Measurements from ENCODE around the gene TLCD3A.
"Not testable (repeated sequence)": the region's sequence is repeated elsewhere in the genome, so short reads cannot be mapped to it uniquely, and the experiment has no call there.

TLCD3A gene

DNA sequence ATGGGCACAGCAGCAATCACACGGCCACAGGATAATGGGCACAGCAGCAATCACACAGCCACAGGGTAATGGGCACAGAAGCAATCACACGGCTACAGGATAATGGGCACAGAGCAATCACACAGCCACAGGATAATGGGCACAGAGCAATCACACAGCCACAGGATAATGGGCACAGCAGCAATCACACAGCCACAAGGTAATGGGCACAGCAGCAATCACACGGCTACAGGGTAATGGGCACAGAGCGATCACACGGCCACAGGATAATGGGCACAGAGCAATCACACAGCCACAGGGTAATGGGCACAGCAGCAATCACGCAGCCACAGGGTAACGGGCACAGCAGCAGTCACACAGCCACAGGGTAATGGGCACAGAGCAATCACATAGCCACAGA, 17.0 kb downstream of the TLCD3A start:
- DNase-seq (ENCODE audit: low read depth in 2 of 2) = not testable (repeated sequence)

DNA sequence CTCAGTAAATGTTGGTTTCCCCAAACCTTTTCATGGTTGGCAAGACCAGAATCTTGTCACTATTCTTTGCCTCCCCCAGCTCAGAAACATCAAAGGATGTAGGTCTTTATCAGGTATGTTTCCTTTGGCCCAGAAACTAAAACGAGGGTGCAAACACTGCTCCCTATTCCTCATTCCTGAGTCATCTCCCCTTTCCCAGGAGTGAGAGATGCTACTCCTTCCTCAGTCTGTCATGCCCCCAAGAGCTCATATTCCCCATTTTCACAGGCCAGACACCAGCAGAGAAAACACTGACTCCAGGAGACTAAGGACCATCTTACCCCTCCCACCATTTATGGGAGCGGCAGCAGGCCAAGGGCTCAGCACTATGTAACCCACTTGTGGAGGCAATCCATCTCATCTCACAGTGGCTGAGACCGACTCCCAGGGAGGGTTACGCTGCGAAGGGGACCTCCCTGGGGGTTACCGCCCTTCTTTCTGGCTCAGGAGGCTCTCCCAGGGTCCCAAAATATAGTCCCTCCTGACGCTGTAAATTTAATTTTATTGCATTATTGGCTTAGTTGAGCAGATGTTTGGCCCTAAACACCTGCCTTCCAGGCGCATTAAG, 18.1 kb downstream of the TLCD3A start:
- no peak for DNase-seq (ENCODE audit: low read depth in 2 of 2)

DNA sequence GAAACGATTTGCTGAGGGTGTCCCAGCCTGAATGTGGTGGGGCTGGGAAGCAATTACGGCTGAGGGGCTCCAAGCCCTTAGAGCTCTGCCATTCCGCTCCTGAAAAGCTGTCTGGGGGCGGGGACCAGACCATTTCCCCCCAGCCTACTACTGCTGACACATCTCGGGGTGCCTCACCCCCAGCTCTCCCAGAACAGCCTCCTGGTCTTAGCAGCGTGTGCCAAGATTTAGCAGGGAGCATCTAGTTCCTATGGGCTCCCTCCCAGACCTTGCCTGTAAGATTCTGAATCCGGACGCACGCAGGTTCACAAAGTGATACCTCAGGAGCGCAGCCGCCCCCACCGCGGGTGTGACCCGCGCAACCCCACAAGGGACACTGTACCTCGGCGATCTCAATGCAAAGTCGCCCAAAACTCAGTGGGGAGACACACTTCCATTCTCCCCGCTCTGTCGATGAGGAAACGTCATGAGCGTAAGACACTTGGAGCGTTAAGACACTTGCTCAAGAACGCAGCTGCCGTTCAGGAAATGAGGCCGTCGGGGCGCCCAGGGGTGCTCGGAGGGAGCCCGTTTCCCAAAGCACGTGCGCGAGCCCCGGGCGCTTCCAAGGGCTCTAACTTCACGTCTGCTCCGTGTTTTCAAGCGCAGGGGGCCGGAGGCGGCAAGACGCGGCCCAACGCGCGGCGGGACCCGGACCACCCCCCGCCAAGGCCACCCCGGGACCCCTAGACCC, 19.0 kb downstream of the TLCD3A start:
- no peak for DNase-seq (ENCODE audit: low read depth in 2 of 2)

DNA sequence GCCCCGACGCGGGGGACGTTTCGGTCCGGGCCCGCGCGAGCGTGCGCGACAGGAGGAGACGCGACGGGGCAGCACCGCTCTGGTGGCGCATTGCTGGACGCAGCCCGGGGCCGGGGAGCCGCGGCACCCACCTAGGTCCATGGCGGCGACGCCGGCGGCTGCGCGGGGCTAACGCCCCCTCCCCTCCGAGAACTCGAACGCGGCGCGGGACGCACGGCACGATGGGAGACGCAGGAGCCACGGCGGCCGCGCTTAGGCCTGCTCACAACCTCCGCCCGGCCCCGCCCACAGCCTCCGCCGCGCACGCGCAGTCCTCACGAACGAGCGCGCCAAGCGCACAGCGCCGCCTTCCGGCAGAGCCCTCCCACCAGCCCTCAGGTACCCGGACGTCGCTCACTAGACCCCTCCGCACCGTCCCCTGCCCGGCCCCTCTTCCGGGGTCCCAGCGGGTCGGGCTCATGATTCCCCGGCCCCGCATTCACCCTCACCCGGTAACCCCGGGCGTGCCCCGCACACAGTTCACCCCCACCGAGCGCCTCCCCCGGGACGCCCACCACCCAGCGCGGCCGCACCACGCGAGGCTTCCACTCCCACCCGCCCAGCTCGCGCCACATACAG, 19.7 kb downstream of the TLCD3A start, which contains the start of gene GEMIN4:
Gene GEMIN4 (minus strand): TSS at position 263 of the 618 bp plus-strand sequence. CDS start 122 bp downstream, at position 141.
- peak; percentile 98 for DNase-seq (ENCODE audit: low read depth in 2 of 2)

DNA sequence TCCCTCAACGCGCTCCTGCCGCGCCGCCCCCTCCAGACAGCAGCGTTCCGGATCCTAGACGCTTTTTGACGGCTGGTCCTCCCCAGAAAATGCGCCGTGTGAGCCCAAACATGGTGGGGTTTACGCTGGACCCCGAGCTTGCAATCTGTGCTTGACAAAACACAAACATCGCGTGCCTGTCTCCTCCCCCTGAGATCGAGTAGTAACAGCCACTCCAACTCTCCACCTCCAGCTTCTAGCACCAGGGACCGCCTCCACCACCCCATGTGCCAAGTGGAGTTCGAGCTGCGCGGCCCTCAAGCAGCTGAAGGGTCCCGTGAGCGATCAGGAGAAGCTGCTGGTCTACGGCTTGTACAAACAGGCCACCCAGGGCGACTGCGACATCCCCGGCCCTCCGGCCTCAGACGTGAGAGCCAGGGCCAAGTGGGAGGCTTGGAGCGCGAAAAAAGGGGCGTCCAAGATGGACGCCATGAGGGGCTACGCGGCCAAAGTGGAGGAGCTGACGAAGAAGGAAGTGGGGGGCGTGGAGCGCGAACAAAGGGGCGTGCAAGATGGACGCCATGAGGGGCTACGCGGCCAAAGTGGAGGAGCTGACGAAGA, 20.3 kb downstream of the TLCD3A start:
- no peak for DNase-seq (ENCODE audit: low read depth in 2 of 2)

DNA sequence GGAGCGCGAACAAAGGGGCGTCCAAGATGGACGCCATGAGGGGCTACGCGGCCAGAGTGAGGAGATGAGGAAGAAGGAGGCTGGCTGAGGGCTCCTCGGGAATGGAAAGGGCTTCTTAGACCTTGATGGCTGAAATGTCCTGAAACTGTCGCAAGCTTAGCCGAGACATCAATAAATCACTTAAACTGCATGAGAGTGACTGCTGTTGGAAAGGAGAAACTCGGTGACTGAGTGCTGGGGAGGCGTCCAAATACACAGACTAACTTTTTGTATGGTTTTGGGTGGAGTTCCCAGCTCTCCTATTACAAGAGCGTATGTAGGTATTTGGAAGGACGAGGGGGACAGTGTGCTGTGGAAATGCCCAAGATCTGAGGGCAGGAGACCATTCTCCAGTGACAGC, 21.0 kb downstream of the TLCD3A start:
- no peak for DNase-seq (ENCODE audit: low read depth in 2 of 2)

DNA sequence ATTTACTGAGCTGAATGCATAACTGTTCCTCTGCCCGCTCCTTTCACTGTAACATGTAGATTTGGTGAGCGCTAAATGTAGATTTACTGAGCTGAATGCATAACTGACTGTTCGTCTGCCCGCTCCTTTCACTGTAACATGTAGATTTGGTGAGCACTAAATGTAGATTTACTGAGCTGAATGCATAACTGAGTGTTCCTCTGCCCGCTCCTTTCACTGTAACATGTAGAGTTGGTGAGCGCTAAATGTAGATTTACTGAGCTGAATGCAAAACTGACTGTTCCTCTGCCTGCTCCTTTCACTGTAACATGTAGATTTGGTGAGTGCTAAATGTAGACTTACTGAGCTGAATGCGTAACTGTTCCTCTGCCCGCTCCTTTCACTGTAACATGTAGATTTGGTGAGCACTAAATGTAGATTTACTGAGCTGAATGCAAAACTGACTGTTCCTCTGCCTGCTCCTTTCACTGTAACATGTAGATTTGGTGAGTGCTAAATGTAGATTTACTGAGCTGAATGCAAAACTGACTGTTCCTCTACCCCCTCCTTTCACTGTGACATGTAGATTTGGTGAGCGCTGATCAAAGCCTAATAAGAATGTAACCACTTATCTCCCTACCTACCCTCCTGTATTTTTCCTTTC, 23.0 kb downstream of the TLCD3A start:
- not testable (repeated sequence) for DNase-seq (ENCODE audit: low read depth in 2 of 2)

DNA sequence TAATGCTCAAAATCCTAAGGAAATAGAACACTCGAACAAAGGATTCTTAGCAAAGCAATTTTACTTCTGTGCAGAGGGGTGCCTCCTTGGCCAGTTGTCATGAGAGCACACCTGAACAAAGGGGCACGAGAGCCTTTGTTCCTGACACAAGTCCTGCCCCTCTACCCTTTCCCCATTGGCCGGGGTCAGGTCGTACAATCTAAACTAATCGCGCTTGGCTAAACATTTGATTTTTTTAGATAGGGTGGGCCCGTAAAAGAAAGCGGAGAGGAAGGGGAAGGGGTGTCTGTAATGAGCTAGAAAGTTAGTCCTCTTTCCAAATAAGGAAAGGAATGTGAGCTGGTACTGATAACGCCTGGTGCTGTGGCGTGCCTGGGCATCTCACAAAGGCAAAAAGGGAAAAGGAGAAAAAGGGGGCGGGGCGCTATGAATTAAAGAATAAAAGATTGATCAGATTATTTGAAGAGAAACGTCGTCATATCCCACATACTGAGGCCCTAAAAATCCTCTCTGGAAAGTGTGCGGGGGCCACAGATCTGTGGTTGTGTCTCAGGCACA, 23.7 kb downstream of the TLCD3A start:
- not testable (repeated sequence) for DNase-seq (ENCODE audit: low read depth in 2 of 2)

DNA sequence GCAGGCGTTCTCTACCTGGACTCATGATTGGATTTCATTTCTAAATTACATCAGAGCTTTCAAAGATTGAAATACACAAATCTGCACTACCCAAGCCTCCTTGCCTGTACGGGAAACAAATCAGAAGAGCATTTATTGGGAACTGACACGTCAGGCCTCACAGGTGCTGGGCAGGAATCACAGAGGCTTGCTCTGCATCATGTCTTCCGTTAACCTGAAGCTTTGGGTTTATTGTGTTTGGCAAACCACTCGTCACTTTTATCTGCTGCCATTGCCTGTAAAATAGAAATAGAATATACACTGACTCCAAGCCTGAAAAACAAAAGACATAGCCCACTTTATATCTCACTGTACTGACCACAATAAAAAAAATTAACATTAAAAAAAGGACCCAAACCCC, 27.6 kb downstream of the TLCD3A start:
- no peak for DNase-seq (ENCODE audit: low read depth in 2 of 2)

DNA sequence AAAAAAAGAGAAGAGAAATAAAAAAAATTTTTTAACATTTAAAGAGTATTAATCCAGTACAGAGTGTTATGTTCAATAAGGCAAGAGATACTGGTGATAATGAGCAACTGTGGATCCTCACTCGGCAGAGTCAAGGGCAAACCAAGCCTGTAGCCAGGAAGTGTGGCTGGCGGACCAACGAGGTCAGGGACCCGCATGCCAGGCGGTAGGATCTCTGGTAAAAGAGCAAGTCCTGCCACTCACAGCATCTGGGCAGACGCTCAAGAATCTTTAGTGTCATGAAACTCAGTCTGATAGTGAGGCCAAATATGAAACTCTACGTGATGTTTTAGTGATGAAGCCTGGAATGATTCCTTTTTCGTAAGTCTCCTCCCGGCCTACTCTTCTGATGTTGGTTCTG, 28.0 kb downstream of the TLCD3A start:
- DNase-seq (ENCODE audit: low read depth in 2 of 2) = no peak

DNA sequence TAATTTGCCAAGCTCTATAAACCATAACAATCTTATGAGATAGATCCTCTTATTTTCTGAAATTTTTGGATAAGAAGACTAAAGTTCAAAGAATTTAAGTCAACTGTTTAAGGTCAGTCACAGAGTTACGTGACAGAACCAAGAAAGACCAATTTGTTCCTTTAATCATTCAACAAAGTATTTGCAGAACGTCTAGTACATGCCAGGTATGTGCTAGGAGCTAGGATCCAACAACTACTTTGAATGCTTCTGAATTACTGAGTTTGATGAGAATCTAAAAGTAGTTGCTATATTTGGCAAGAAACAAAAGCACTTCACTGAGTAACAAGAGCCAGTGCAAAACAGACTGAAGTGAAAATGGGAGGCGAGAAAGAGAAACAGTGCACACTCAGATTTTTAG, 34.7 kb downstream of the TLCD3A start:
- DNase-seq (ENCODE audit: low read depth in 2 of 2) = no peak

DNA sequence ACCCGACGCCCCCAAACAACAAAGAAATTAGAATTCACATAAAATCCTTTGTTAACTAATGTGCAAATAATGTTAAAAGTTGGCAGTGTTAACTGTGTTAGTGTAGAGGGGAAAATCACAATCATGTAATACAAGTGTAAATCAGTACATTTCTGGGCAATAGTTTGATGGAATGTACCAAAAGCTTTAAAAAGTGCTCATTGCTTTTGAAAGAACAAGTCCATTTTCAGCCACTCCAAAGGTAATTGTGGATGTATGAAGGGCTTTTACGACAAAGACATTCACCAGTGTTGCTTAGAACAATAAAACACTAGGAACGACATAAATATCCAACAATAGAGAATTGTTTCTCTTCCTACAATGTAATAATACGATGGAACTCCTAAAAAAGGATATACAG, 40.6 kb downstream of the TLCD3A start:
- no peak for DNase-seq (ENCODE audit: low read depth in 2 of 2)

DNA sequence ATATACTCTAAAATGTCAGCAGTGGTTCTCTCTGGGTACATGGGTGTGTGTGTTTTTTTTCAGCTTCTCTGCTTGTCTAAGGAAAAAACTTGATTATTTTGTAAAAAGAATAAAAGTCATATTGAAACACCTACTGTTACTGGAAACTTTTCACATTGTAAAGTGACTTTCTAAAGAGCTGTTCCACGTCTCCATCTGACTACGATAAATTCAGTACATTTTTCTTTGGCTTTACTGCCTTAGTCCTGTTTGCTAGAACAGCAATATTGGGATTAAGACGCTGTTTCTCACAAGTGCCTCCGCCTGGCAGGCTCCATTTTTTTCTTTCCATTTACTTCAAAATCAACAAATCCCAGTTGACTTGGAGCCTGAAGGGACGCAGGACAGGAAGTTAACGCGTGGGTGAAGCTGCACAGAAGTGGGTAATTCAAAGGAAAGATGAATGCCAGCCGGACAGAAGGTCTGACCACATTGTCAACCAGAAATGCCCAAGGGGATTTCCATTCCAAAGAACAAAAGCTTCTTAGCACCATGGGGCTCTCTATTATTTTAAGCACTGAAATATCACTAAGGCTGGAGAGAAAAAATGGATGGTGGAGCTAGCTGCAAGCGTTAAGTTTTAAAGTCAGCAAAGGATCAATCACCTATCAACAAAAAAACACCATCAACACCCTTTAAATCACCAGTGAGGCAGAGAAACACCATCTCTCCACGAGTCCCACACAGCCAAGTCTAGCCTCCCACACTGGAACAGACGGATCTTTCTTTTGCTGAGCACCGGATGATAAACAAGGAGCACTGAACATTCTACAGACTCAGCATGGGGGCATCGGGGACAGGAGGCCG, 41.3 kb downstream of the TLCD3A start:
- no peak for DNase-seq (ENCODE audit: low read depth in 2 of 2)

DNA sequence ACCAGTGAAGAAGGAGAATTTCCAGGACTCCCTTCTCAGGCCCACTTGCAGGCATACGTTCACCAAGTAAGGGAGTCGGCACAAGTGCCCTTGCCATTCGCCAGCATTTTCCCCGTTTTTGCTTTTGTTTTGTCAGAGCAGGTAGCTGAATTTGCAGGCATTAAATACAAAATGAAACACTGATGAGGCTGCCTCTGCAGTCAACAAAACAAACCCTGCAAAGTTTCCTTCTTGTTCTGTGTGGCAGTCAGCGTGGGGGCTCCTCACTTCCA, 41.9 kb downstream of the TLCD3A start:
- no peak for DNase-seq (ENCODE audit: low read depth in 2 of 2)

DNA sequence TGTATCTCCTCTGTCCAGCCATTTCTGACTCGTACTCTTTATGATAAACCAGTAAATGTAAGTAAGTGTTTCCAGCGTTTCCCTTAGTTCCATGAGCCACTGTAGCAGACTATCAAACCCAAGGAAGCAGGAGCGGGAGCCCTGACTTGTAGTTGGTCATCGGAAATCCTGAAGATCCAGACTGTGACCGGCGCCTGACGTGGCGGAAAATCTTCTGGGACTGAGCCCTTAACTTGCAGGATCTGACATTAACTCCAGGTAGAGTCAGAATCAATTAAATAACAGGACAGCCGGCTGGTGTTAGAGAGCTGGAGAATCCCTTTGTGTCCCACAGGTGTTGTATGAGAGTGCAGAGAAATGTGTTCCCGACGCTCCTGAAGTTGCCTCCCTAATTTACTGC, 45.7 kb downstream of the TLCD3A start:
- no peak for DNase-seq (ENCODE audit: low read depth in 2 of 2)

DNA sequence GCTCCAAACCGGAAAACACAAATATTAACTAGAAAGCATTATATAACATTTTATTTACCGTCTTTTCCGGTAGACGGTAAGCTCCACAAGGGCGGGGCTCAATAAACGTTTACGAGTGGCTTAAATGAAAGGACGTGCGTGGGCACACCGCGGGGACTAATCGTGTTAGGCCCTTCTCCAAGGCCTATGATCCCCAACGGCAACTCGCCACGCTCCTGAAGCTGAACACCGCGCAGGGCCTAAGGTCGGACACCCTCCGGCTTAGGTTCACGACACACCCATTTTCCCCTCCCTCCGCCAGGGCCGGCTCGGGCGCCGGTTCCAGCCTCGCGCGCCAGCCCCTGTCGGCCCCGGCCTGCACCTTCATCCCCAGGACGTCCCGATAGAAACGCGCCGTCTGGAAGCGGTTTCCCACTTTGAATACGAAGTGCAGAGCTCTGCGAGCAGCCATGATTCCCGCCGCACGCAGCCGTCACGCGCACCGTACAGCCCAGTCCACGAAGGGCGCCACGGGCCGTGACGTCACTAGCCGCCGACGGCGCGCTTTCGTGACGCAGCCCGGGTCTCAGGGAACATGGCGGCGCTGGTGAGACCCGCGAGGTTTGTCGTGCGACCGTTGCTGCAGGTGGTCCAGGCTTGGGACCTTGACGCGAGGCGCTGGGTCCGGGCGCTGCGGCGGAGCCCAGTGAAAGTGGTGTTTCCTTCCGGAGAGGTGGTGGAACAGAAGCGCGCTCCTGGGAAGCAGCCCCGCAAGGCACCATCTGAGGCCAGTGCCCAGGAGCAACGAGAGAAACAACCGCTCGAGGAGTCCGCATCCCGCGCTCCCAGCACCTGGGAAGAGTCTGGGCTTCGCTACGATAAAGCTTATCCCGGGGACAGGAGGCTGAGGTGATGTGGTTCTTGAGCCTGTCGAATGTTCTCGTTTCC, 49.7 kb downstream of the TLCD3A start, which contains the start of the genes GLOD4 and MRM3:
Gene GLOD4 (minus strand): TSS at position 476 of the 927 bp plus-strand sequence. CDS start 25 bp downstream, at position 451.
Gene MRM3 (plus strand): TSS at position 549 of the 927 bp plus-strand sequence. CDS start 26 bp downstream, at position 575.
- peak; percentile 87 to 92 for DNase-seq (ENCODE audit: low read depth in 2 of 2)

DNA sequence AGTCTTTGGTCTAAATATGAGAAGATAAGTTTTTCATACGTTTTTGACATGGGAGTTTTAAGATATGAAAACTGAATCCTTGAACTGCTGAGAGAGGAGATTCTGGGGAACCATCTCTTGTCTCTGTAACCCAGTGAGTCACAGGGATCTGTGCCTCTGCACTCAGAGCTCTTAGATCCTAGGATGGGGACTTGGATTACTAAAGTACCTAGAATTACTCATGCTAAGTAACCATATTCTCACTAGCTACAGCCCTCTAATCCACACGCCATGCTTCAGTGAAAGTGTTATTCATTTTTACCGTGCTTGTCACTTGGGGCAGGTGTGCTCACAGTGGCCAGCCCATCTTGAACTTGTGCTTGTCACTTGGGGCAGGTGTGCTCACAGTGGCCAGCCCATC, 51.7 kb downstream of the TLCD3A start:
- DNase-seq (ENCODE audit: low read depth in 2 of 2) = no peak

DNA sequence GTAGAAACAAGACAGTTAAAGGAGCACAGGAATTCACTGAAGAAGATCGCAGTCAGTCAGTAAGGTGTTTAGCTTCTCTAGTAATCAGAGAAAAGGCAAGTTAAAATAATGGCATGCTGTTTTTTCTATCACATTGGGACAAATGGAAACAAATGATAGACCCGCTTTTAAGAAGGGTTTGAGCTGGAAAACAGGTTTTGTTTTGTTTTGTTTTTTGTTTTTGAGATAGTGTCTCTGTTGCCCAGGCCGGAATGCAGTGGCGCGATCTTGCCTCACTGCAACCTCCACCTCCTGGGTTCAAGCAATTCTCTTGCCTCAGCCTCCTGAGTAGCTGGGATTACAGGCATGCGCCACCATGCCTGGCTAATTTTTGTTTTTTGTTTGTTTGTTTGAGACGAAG, 53.5 kb downstream of the TLCD3A start:
- not testable (repeated sequence) for DNase-seq (ENCODE audit: low read depth in 2 of 2)

DNA sequence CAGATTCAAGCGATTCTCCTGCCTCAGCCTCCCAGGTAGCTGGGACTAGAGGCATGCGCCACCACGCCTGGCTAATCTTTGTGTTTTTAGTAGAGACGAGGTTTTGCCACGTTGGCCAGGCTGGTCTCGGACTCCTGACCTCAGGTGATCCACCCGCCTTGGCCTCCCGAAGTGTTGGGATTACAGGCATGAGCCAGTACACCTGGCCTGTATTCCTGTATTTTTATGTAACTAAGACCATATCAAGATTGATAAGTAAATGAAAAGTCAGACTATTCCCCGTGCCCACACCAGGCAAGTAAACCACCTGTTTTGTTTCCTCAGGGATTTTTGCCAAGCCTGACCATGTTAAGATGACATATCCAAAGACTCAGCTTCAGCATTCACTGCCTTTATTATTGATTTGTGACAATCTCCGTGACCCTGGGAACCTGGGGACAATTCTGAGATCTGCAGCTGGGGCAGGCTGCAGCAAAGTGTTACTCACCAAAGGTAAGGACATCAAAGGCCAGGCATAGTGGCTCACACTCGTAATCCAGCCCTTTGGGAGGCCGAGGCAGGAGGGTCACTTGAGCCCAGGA, 55.3 kb downstream of the TLCD3A start:
- no peak for DNase-seq (ENCODE audit: low read depth in 2 of 2)
